ENCODE data around the gene TMEM187.

Gene TMEM187

GRCh38 chrX:153951683-153952372, 20.7 kb upstream of the TMEM187 start:
- no peak for TF ChIP-seq CTCF (IDR thresholded peaks at IDR 0.05; ENCODE audit: insufficient read depth, low read depth, low read length, missing control alignments)
- no peak overlapping the region for H3K4me3 ChIP-seq (ENCODE audit: low read length)
- DNase-seq (ENCODE audit: low read depth) = no peak

- H3K4me3 ChIP-seq (ENCODE audit: low read length) = no peak overlapping the region
- no peak for DNase-seq (ENCODE audit: low read depth)
- no peak for TF ChIP-seq CTCF (IDR thresholded peaks at IDR 0.05; ENCODE audit: insufficient read depth, low read depth, low read length, missing control alignments)
These were observed 20.1 kb upstream of the TMEM187 start for GRCh38 chrX:153952373-153953026.

GRCh38 chrX:153953342-153953830, 19.2 kb upstream of the TMEM187 start:
- TF ChIP-seq CTCF (IDR thresholded peaks at IDR 0.05; ENCODE audit: insufficient read depth, low read depth, low read length, missing control alignments) = peak; percentile 75
- no peak overlapping the region for H3K4me3 ChIP-seq (ENCODE audit: low read length)
- peak; percentile 44 for DNase-seq (ENCODE audit: low read depth)

GRCh38 chrX:153953892-153954557, 18.5 kb upstream of the TMEM187 start:
- no peak for DNase-seq (ENCODE audit: low read depth)
- H3K4me3 ChIP-seq (ENCODE audit: low read length) = no peak overlapping the region
- no peak for TF ChIP-seq CTCF (IDR thresholded peaks at IDR 0.05; ENCODE audit: insufficient read depth, low read depth, low read length, missing control alignments)

GRCh38 chrX:153954558-153955227, 17.9 kb upstream of the TMEM187 start:
- no peak for TF ChIP-seq CTCF (IDR thresholded peaks at IDR 0.05; ENCODE audit: insufficient read depth, low read depth, low read length, missing control alignments)
- no peak overlapping the region for H3K4me3 ChIP-seq (ENCODE audit: low read length)
- no peak for DNase-seq (ENCODE audit: low read depth)

- H3K4me3 ChIP-seq (ENCODE audit: low read length) = no peak overlapping the region
- no peak for DNase-seq (ENCODE audit: low read depth)
- TF ChIP-seq CTCF (IDR thresholded peaks at IDR 0.05; ENCODE audit: insufficient read depth, low read depth, low read length, missing control alignments) = no peak
These were observed 17.3 kb upstream of the TMEM187 start for GRCh38 chrX:153955228-153955732.

Data from epithelial cell of esophagus (primary cell).